Activated CD4-positive, alpha-beta T cell treated with anti-CD3 and anti-CD28 coated beads for 24 hours (primary cell): ENCODE measurements around the gene PDSS2.
"Not testable (repeated sequence)": the region's sequence is repeated elsewhere in the genome, so short reads cannot be mapped to it uniquely, and the experiment has no call there.

Source experiments
- DNase-seq, 2 donors: peaks; one replicate each; pipeline ENCODE4 v3.0.0-alpha.2; 2020; ENCODE audit warnings: low read depth in 2 of 2

PDSS2 gene

GRCh38 chr6:107459283-107460082 lies at the start of gene PDSS2:
PDSS2 (minus strand) TSS chr6:107459564; CDS start chr6:107459285, 279 bp downstream.
- DNase-seq = peak; percentile 97 to 98

- DNase-seq = no peak
These were observed 46.8 kb upstream of the PDSS2 start for GRCh38 chr6:107506145-107506544.

GRCh38 chr6:107504270-107505026 lies 45.1 kb upstream of the PDSS2 start:
- DNase-seq = no peak

GRCh38 chr6:107496892-107497684 lies 37.7 kb upstream of the PDSS2 start:
- no peak for DNase-seq

- no peak for DNase-seq
These were observed 36.6 kb upstream of the PDSS2 start for GRCh38 chr6:107495971-107496370.

GRCh38 chr6:107495196-107495643 lies 35.9 kb upstream of the PDSS2 start:
- DNase-seq = no peak

GRCh38 chr6:107493158-107494057 lies 34.0 kb upstream of the PDSS2 start:
- DNase-seq = no peak

- no peak for DNase-seq
These were observed 32.6 kb upstream of the PDSS2 start for GRCh38 chr6:107491760-107492660.

- no peak for DNase-seq
These were observed 31.8 kb upstream of the PDSS2 start for GRCh38 chr6:107491138-107491609.

- no peak for DNase-seq
These were observed 31.3 kb upstream of the PDSS2 start for GRCh38 chr6:107490566-107491137.

- DNase-seq = peak in 1 of 2 donors; percentile 9
These were observed 30.5 kb upstream of the PDSS2 start, which contains the start of gene SOBP for GRCh38 chr6:107489636-107490565. SOBP (plus strand) TSS chr6:107490117; CDS start chr6:107490617, 500 bp downstream.

GRCh38 chr6:107488875-107489635 lies 29.7 kb upstream of the PDSS2 start:
- DNase-seq = no peak

- no peak for DNase-seq
These were observed 29.0 kb upstream of the PDSS2 start for GRCh38 chr6:107488174-107488874.

- DNase-seq = no peak
These were observed 25.8 kb upstream of the PDSS2 start for GRCh38 chr6:107485157-107485556.

- no peak for DNase-seq
These were observed 19.8 kb upstream of the PDSS2 start for GRCh38 chr6:107479089-107479690.

GRCh38 chr6:107475826-107476225 lies 16.5 kb upstream of the PDSS2 start:
- not testable (repeated sequence) for DNase-seq
